GM12878 (cell line): ENCODE data around the gene HIKESHI. TPM values are rescaled to one million over a fixed set of nuclear protein-coding genes. Genes with fewer than 3 reads are reported as not detected.

Source experiments
- ATAC-seq: fragments of 200-7000 bp; cut with Tn5 transposase; 3 replicates; pipeline ENCODE4 v1.9.1; 2020; ENCODE audit warnings: mild to moderate bottlenecking, moderate library complexity
- BruUV-seq: library from RNA; stranded (reverse); fragments of 400-500 nt; replicated peaks from 2 replicates; lab custom pipeline; 2021; lab: Mats Ljungman, UMichigan
- CTCF ChIA-PET: fragments of 300-600 bp; sonication (Branson Sonifier 250); formaldehyde crosslinking; extraction: SDS; loops from one replicate; lab custom pipeline; 2021; ENCODE audit warnings: inconsistent platforms; lab: Yijun Ruan, JAX
- POLR2A ChIA-PET: fragments of 350-600 bp; formaldehyde crosslinking; extraction: SDS; loops from one replicate; lab custom pipeline; 2021; ENCODE audit warnings: inconsistent platforms; lab: Charles Lee
- RAD21 ChIA-PET: fragments of 300-600 bp; sonication (Branson Sonifier 250); formaldehyde crosslinking; loops from one replicate; lab custom pipeline; 2023; ENCODE audit warnings: antibody characterized with exemption; ENCODE audit not compliant: unreplicated experiment; lab: Charles Lee
- SMC1A ChIA-PET: fragments of 300-600 bp; sonication (Branson Sonifier 250); formaldehyde crosslinking; loops from one replicate; lab custom pipeline; 2023; ENCODE audit not compliant: unreplicated experiment, uncharacterized antibody; lab: Charles Lee
- DNase-seq: peaks from one replicate; pipeline ENCODE4 v3.0.0-alpha.2; 2011; ENCODE audit warnings: low read depth, low spot score
- FAIRE-seq: peaks from 3 replicates; lab custom pipeline; 2011; peaks lifted over from hg19 to GRCh38; lab: Jason Lieb, UNC
- H2AFZ ChIP-seq: 2 replicates; pipeline ENCODE4 v1.6.0; 2011; ENCODE audit warnings: low read depth, low read length, control low read depth; ENCODE audit not compliant: control insufficient read depth
- H3K27ac ChIP-seq: 2 replicates; pipeline ENCODE4 v1.5.1; 2011; ENCODE audit warnings: control low read depth; ENCODE audit not compliant: control insufficient read depth, insufficient read depth
- H3K27me3 ChIP-seq, 2 experiments: replicated peaks in 1 of 2; 2 replicates each; pipeline versions ENCODE4 v1.6.0 to v1.6.1; 2011; ENCODE audit warnings: low read length in 1 of 2; ENCODE audit not compliant: control insufficient read depth in 2 of 2, insufficient read depth in 2 of 2
- H3K36me3 ChIP-seq, 2 experiments: 2 replicates each; pipeline ENCODE4 v1.5.1; 2011; ENCODE audit warnings: low read length in 1 of 2; ENCODE audit not compliant: control insufficient read depth in 2 of 2, insufficient read depth in 2 of 2
- H3K4me1 ChIP-seq: 2 replicates; pipeline ENCODE4 v1.6.1; 2011; ENCODE audit warnings: mild to moderate bottlenecking, low read length, moderate library complexity, mixed read lengths; ENCODE audit not compliant: control insufficient read depth, insufficient read depth
- H3K4me2 ChIP-seq: 2 replicates; pipeline ENCODE4 v1.6.0; 2011; ENCODE audit warnings: control low read depth; ENCODE audit not compliant: control insufficient read depth, insufficient read depth
- H3K4me3 ChIP-seq: fragments of 200-600 bp; sonication (generic); 2 replicates; pipeline ENCODE4 v1.5.1; 2016
- H3K79me2 ChIP-seq: 2 replicates; pipeline ENCODE4 v1.6.0; 2011; ENCODE audit warnings: low read length; ENCODE audit not compliant: control insufficient read depth, insufficient read depth
- H3K9ac ChIP-seq: 2 replicates; pipeline ENCODE4 v1.8.0; 2011; ENCODE audit warnings: low read length, control low read depth, mixed read lengths; ENCODE audit not compliant: control insufficient read depth, insufficient read depth
- H3K9me3 ChIP-seq: replicated peaks from 3 replicates; pipeline ENCODE4 v1.5.1; 2011; ENCODE audit warnings: mild to moderate bottlenecking, low read length; ENCODE audit not compliant: control insufficient read depth, insufficient read depth
- H4K20me1 ChIP-seq: 2 replicates; pipeline ENCODE4 v1.6.0; 2011; ENCODE audit not compliant: control insufficient read depth, insufficient read depth
- BCL3 ChIP-seq: IDR thresholded peaks from 2 replicates; pipeline ENCODE4 v1.6.1; 2011; ENCODE audit warnings: borderline replicate concordance, low read depth, mild to moderate bottlenecking, moderate library complexity, low read length; ENCODE audit not compliant: insufficient read depth, poor library complexity, severe bottlenecking
- EGR1 ChIP-seq, 2 experiments: IDR thresholded peaks; 1 replicate in 1 of 2; 2 replicates in 1 of 2; pipeline ENCODE4 v1.6.1; 2011 to 2012; ENCODE audit warnings: low read depth in 2 of 2, low read length in 2 of 2, borderline replicate concordance in 1 of 2, mild to moderate bottlenecking in 1 of 2, moderate library complexity in 1 of 2
- ESRRA ChIP-seq: IDR thresholded peaks from 2 replicates; pipeline ENCODE4 v1.6.1; 2012; ENCODE audit warnings: mild to moderate bottlenecking, low read length, improper control_type of control experiment
- HSF1 ChIP-seq: fragments of 150-350 bp; IDR thresholded peaks from 2 replicates; pipeline ENCODE4 v1.6.1; 2014; ENCODE audit warnings: mild to moderate bottlenecking, low read depth, low read length
- MYB ChIP-seq: fragments of 150-350 bp; IDR thresholded peaks from 2 replicates; pipeline ENCODE4 v1.6.1; 2014; ENCODE audit warnings: mild to moderate bottlenecking, low read depth, low read length, borderline replicate concordance
- NFYB ChIP-seq: IDR thresholded peaks from 2 replicates; pipeline ENCODE4 v1.6.1; 2011; ENCODE audit warnings: low read depth, mild to moderate bottlenecking, low read length, improper control_type of control experiment, moderate library complexity; ENCODE audit not compliant: insufficient read depth
- POLR2A ChIP-seq: IDR thresholded peaks from 2 replicates; pipeline ENCODE4 v1.6.1; 2011; ENCODE audit warnings: low read depth, mild to moderate bottlenecking, low read length
- RUNX3 ChIP-seq: IDR thresholded peaks from 2 replicates; pipeline ENCODE4 v1.6.1; 2012; ENCODE audit warnings: low read length, inconsistent platforms
- SP1 ChIP-seq: IDR thresholded peaks from one replicate; pipeline ENCODE4 v1.6.1; 2011; ENCODE audit warnings: low read depth, low read length
- SUZ12 ChIP-seq: fragments of 200-600 bp; sonication (generic); IDR thresholded peaks from one replicate; pipeline ENCODE4 v1.6.1; 2018; ENCODE audit warnings: antibody characterized with exemption, mild to moderate bottlenecking; ENCODE audit not compliant: unreplicated experiment
- TCF12 ChIP-seq: IDR thresholded peaks from 2 replicates; pipeline ENCODE4 v1.6.1; 2011; ENCODE audit warnings: low read depth, mild to moderate bottlenecking, low read length
- WGBS: methylation state at CpG from one replicate; pipeline ENCODE4 v1.1.6; 2016; ENCODE audit warnings: low lambda C conversion rate; ENCODE audit not compliant: insufficient replicate concordance, insufficient coverage; ENCODE audit errors: missing lambda C conversion rate; 5-methylcytosine and 5-hydroxymethylcytosine counted together
- in situ Hi-C: fragments of 300-500 bp; cut with MboI; formaldehyde crosslinking; loops from 9 replicates; pipeline ENCODE4 v1.14.3; 2018; ENCODE audit warnings: mixed read lengths
- intact Hi-C: fragments of 100-400 bp; cut with micrococcal nuclease; formaldehyde crosslinking; loops from one replicate; pipeline ENCODE4 v1.14.2; 2022; ENCODE audit not compliant: unreplicated experiment
- polyA plus RNA-seq, 11 experiments: library from polyadenylated mRNA; depleted of rRNA in 4 of 11; unstranded in 6 of 11; stranded (reverse) in 5 of 11; fragments of >200 nt; fragmentation: Nextera tagmentation in 4 of 11; fragmentation: Illumina TruSeq in 1 of 11; extraction: Ambion mirVana in 4 of 11; extraction: Trizol in 1 of 11; gene quantifications; 1 replicate in 1 of 11; 2 replicates in 10 of 11; pipeline versions ENCODE4 v1.2.1 to v1.2.3, GENCODE V29; 2011 to 2016; ENCODE audit warnings: inconsistent platforms in 2 of 11, missing spikeins in 2 of 11, low read depth in 1 of 11
- total RNA-seq, 4 experiments: library from RNA; depleted of rRNA in 3 of 4; stranded (reverse); fragments of >200 nt in 3 of 4; fragmentation: Illumina TruSeq in 1 of 4; extraction: Trizol in 1 of 4; gene quantifications; 2 replicates each; pipeline versions ENCODE4 v1.2.1 to v1.2.3, GENCODE V29; 2013 to 2021

HIKESHI gene
- total and polyA plus RNA-seq, 10 of the 15 experiments (the other 5 are each of a cell fraction or from before 2014, with no cell fraction given), result 42.3 to 228 (median 85.7) TPM

GRCh38 chr11:86388198-86388597 lies 86.2 kb downstream of the HIKESHI start:
- H3K4me2 ChIP-seq, result no peak overlapping the region
- no peak overlapping the region for H3K27ac ChIP-seq
- H3K36me3 ChIP-seq, result no peaks in the 10 kb centered on the region
- ChIA-PET POLR2A (no interaction called here), CTCF (interaction anchor here (1.1 kb wide), 1 partner anchor 35 kb away, joined by 3 read pairs; no protein-coding TSS in a partner anchor), SMC1A (no interaction called here)
- no peaks in the 10 kb centered on the region for H3K27me3 ChIP-seq
- WGBS, result 44% methylated on average over 4 of the region's 4 CpGs
- no peaks in the 10 kb centered on the region for H3K9me3 ChIP-seq
- no peak overlapping the region for H2AFZ ChIP-seq
- no peaks in the 10 kb centered on the region for H3K79me2 ChIP-seq
- no peak for FAIRE-seq
- in situ Hi-C loops, result no loop called here
- BruUV-seq, result no TSS peak
- H3K9ac ChIP-seq, result no peak overlapping the region
- H4K20me1 ChIP-seq, result no peaks in the 10 kb centered on the region
- intact Hi-C loops, result no loop called here
- ATAC-seq, result no peak
- H3K4me1 ChIP-seq, result no peaks in the 10 kb centered on the region
- TF ChIP-seq TCF12 (no peak), POLR2A (no peak), NFYB (no peak), ESRRA (no peak), SP1 (no peak), MYB (no peak), BCL3 (no peak), EGR1 (IDR thresholded peaks at IDR 0.05; ENCODE audit: borderline replicate concordance in 1 of 2, low read depth in 2 of 2, low read length in 2 of 2) (no peak), SUZ12 (no peak), RUNX3 (no peak), HSF1 (no peak)
- TF ChIP-seq, all 136 proteins: peak for 0
- DNase-seq, result no peak
- no peak overlapping the region for H3K4me3 ChIP-seq
- RAD21 ChIA-PET, result no interaction called here
